Activated CD4-positive, alpha-beta T cell treated with anti-CD3 and anti-CD28 coated beads for 48 hours (primary cell): Measurements from ENCODE around the gene HIVEP1.

Source experiments
- DNase-seq: peaks from one replicate; pipeline ENCODE4 v3.0.0-alpha.2; 2020

HIVEP1 gene

DNA sequence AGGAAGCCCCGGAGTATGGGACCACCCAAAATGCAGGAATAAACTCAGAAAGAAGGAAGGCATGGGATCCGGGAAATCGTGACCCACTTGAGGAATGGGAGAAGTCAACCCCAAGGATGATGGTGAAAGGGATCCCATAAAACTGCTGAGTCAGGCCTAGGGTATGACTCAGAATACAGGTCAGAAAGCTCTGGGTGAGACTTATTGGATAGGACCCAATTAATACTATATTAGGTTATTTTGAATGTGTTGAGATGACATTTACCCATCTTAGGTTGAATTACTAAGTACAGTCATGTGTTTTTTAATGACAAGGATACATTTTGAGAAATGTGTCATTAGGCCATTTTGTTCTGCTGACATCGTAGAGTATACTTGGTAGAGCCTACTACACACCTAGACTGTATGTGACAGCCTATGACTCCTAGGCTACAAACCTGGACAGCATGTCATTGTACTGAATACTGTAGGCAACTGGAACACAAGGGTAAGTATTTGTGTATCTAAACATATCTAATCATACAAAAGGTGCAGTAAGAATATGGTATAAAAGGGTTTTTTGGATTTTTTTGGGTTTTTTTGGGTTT lies 17.1 kb upstream of the HIVEP1 start:
- DNase-seq: no peak

DNA sequence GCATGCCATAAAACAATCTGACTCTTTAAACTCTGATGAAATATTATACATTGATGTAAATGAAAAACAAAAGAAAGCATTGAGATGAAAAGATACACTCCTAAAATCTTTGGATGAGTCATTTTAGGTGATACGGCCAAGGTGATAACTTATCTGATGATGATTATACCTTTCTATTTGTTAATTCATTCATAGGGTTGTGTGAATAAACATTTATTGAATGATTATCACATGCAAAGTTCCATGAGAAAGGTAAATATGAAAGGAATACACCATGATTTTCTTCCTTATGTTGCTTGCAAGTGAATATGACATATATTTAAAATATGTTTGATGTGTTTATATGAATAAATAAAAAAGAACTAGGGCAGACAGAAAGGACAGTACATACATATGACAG lies 15.4 kb upstream of the HIVEP1 start:
- no peak for DNase-seq

DNA sequence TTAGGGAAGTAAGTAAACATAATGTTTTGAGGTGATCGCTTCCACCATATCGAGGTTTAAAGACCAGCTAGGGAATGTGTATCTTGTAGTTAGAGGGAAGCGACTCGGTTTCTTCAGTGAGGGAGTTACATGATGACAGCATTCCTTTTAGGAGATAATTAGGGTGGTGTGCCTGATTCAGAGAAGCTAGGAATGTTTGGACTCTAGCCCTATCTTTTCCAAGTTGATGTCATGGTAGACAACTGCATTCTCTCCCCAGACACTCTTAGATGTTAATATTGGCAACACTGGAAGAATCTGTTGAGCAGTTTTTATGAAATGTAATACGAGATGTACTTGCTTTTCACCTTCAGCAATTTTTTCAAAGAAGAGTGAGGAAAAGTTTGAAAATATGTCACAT lies 12.9 kb upstream of the HIVEP1 start:
- DNase-seq: no peak

DNA sequence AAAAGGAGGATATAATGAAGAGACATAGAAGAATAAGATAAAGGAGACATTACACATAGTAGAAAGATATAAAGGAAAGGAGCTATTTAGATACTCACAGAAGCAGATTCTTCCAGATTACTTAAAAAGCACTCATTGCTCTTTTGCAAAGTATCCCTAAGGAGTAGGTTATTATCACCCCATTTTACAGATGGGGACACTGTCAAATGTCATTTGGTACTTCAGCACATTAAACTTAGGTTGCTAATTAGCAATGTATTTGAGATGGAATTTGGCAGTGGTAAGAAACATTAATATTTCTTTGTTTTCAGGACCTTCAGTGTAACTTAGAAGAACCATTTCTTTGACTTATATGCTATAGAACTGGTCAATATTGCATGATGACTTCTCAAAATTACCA lies 11.9 kb upstream of the HIVEP1 start:
- no peak for DNase-seq

DNA sequence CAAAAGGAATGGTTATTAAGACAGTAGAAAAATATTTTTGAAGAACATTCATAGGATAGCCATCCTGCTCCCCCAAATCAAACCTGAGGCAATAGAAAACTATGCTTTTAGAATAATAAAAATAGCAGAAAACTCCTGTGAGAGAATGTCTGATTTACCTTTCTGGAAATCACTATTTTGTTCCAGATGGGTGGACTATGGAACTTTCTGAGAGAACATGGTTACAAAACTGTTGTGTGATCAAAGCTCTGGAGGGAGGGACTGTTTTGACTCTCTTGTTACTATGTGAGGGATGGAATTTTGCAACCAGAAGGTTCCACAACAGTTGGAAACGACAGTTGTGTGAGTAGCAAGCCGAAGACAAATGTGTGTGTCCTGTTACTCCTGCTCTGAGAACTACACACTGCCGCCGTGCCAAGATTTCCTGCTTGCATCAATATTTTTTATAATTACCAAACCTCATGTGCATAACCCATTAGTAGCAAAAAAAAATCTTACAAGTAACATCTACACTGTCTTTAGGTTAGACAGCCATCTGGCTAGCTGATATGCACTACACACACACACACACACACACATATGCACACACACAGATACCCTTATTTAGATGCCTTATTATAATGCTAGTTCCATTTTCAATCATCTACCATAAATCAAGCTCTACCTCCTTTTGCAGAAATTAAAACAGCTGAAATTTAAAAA lies 11.0 kb upstream of the HIVEP1 start:
- DNase-seq: no peak

DNA sequence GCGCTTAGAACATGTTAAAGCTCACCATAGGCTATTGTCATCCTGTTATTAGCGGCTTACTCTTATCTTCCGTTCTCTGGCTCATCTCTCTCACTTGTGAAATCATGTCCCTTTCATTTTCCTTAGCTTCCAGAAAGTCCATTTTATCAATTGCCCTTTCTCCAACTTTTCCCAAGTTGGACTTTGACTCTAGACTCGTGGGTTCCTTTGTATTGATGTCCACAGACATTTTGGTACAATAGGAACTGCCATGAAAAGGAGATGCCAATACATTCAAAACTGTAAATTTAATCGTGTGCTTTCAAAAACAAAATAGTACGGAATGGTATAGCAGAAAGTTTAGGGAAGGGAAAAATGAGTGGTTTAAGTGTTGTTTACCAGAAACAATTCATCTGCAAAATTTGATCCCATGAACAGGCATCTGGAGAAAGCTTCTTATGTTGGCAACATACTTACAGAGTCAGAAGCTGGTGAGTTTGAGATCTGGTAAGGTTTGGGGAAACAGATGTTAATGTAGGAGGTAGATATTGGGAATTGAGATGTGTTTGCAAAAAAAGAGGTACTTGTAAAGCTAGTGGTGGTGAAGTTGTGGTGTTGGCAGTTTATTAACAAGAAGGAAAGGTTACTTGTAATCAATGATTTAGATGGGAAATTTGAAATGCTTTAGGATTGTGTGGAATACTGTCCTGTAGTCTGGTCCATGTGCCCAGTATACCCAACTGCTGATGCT lies 10.2 kb upstream of the HIVEP1 start:
- no peak for DNase-seq

DNA sequence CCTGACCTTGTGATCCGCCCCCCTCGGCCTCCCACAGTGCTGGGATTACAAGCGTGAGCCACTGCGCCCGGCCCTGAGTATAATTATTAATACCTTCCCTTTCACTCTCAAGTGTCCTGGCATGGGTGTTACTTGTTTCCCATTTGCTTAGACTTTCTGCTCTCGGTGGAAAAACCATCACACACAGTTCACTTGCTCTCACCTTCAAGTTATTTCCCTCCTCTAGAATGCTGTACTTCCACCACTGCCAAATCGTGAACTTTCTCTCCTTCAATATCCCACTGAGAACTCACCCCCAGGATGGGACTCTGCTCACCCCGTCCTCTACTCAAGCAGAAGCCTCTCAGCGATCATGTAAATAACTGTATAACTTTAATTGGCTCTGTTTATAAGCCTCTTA lies 4.6 kb upstream of the HIVEP1 start:
- DNase-seq: no peak

DNA sequence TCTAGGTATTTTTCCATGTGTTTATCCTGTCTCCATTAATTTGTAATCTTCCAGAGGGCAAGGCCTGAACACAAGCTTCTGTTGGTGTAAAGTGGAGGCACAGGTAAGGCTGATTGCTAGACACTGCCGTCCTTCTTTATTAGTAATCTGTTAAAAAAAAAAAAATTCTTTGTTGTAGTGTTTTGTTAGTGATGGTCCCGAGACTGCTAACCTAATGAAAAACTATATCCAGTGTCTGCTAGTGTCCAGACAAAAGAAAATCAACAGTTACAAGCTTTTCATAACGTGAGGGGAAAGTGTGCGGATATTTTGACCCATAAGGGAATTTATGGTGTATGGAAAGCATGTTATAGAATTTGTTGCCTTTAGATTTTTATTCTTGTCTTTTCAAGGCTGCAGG lies 4.2 kb upstream of the HIVEP1 start:
- DNase-seq: no peak

DNA sequence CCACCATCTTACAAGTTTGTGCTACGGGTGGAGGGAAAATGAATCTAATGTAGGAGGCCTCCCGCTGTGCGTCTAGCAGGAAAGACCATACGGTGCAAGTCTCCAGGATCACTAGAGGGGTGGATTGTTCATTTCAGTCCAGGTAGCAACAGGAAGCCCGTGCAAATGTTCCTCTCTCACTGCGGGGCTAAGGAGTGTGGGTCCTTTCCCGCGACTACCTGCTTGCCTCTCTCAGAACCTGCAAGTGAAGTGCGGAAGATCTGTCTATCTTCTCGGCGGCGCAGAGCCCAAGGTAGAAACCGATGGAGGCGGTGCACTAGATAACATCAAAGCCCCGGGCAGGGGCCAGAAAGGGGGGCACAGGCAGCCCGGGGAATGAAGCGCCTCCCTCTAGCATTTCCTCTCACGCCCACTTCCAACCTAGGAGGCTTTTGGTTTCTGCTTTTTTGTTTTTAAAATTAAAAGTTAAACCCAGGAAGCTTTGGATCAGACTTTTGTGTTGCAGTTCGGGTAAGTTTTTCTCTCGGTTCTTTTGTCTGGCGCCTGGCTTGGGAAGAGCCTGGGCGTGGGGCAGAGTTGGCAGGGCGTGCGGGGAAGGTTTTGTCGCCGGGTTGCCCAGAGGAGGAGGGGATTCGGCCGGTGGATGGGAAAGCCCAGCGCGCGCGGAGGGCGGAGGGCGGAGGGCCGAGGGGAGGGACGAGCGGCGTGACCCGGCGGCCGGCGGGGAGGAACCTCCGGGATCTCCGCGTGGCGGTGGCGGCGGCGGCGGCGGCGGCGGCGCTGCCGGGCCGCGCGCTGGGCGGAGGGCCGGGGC lies 3.5 kb upstream of the HIVEP1 start:
- peak; percentile 87 for DNase-seq

DNA sequence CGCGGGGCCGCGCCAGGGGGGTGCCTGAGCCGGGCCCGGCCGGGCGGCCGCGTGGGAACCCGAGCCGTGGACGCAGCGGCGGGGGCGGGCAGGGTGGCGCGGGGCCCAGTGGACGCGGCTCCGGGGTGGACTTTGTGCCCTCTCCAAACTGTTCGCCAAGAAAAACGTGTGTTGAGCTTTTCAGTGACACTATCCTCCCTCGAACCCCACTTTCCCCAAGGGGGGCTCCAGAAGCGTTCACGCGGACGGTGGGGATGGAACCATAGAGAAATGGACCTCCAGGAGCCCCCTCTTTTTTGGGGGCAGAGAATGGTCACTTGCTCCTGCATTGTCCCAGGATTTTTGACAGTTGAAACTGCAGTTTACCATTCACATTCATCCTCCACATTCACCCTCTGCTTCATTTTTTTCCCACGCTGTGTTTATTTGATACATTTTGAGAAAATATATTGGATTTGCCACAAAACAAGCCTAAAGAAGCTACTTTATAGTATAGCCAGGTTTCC lies 2.9 kb upstream of the HIVEP1 start:
- DNase-seq: no peak

DNA sequence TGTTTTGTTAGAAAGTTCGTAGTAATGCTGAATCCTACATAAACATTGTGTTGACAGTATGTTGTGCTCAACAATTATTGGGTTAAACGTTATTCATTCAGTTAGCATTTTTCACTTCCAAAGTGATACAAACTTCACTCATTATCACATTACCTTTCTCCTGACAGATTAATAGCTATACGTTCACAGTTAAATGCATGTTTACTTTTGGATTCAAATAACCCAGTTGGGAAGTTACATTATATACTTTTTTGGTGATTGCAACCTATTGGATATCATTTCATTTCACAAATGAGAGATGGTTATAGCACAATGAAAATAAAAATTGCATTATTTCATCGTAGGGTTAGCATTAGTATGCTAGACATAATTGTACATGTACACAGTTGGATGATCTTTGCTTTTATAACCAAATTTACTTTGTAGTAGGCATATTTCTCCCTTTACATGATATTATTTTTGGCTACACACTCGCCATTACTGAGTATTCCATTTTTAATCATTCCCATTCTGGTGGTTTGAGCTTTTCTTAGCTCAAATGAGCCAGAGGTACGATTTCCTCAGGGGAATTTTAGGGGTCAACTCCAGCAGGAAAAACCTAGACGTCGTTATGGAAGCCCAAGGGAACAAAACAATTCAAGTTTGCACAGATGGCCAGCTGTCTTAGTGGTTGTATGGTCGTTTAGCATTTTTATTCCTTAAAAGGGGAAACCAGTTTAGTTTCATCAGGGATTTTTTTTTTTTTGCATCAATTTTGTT lies 2.1 kb upstream of the HIVEP1 start:
- DNase-seq: no peak

DNA sequence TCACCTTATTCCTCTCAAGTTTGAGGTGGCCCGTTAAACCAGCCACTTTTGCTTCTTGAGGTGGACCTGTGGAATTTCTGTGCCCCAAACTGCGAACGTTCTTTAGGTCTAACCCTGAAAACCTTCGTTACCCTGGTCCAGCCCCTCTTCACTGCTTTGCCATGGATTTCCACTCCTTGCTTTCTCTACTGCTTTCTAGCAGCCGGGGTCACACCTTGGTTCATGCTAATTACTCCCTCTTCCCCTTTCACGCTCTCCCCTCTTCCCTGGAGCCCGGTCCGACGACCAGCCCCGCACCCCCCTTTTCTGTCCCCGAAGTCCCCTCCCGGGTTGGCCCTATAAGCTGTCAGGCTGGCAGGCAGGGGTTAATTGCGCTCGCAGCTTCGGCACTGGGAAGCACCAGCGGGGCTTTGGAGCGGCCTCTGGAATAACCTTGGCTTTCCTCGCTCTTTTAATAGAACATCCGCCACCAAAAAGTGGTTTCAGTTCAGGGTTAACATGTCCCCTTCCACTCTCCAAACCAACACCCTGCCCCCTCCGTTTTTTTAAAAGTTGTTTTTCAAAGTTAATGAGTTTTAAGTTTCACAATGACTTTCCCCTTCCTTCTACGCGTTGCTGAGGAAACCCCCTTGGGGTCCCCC lies 1.4 kb upstream of the HIVEP1 start:
- peak; percentile 52 for DNase-seq

DNA sequence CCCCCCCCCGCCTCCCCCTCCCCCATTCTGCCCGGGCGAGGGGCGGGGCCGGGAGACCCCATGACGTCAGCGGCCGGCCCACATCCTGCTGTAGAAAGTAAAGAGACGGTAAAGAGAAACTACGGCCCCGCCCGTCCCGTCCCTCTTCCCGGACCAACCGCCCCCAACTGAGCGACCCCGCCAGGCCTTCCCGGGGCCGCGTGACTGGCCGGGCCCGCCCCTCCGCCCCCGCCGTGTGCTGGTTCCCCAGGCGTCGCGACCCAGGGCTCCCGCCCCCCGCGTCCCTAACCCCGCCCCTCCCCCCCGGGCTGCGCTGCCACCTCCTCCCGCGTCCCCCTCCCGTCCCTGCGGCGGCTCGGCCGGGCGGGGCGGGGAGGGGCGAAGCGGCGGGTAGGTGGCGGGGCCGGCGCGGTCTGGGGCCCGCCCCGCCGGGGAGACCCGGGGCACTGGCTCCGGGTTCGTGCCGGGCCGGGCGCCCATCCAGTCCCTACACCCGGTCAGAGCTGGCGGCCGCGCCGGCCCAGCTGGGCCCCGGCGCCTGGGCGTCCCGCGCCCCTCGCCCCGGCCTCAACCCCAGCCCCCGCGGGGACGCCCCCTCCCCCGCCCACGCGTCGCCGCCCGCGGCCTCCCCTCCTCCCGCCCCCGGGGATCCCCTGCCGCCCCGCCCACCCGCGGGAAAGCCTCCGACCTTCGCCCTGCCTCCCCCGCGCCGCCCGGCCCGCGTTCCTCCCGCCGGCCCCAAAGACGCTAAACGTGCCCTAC lies 655 bp upstream of the HIVEP1 start:
- DNase-seq: peak; percentile 98

DNA sequence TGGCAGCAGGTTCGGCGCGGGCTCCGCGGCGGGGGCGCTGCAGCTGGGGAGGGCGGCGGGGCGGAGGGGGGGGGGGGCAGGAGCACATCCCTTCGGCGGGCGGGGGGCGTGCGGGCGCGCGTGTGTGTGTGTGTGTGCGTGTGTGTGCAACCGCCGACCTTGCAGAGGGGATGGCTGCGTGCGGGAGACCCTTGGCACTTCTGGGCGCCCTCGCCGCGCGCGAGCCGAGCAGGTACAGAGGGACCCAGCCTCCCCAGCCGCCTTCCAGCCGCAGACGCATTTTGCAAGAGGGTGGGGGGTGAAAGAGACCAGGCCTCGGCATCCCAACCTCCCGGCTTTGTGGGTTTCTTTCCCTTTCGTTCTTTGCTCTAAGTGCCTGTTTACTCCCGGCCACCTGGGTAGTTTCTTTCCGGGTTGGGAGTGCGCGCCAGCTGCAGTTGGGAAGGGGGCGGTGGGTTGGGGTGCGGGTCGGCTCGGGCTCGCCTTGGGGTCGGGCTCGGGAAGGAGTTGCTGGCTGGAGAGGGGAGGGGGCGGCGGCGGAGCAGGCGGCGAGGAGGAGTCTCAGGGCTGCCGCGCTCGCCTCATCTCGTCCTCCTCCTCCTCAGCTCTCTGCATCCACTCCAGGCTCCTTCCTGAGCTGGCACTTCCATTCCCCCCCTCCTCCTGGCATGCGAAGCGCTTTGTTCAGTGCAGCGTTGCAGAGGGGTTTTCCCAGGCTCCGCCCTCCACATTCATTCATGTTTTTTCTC lies 620 bp downstream of the HIVEP1 start:
- DNase-seq: peak; percentile 87

DNA sequence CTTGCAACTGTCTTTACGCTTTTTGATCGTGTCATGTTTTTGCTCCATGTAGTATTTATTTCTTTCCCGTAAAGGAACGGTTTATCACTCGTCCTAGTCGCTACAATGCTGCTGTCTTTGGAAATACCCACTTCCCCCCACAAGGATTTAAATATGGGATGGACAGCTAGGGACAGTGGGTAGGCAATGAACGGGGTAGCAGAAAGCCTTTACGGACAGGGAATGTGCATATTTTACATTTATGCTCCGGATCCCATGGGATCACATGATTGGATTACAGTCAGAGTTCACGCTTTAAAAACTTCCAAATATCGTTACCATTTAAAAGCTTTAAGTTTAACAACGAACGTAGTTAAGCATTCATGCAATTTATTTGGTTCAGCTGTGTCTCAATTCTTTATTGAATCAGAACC lies 1.2 kb downstream of the HIVEP1 start:
- DNase-seq: no peak

DNA sequence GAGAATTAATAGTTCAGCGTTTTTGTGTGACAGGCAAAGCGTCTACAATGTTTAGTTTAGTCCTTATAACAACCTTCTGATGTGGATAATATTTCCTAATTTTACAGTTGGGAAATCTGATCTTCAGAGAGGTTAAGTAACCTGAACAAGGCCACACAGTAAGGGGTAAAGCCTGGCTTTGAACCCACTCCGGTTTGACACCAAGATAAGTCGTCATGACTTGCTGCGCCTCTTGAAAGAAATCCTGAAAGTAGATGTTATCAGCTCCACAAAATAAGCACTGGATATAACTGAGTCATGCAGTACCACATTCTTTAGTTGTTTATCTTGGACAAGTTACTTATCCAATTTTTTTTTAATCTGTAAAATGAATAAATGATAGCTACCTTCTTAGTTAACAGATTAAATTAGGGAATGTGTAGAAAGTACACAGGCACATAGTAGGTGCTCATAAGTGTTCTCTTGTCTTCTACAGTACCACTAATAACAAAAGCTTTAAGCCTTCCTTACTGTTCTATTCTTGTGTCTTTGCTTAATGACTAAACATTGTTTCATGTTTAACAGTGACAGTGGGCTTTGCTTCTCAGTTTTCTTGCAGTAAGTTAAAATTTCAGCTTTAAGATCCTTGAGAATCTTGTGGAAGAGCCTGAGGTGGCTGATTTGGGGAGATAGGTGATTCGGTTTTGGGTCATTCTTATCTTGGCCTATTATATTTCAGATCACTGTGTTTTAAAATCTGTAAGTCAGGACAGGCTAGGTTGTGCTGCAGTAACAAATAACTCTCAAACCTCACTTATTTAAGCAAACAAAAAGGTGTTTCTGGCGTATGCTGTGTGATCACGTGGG lies 2.1 kb downstream of the HIVEP1 start:
- DNase-seq: no peak

DNA sequence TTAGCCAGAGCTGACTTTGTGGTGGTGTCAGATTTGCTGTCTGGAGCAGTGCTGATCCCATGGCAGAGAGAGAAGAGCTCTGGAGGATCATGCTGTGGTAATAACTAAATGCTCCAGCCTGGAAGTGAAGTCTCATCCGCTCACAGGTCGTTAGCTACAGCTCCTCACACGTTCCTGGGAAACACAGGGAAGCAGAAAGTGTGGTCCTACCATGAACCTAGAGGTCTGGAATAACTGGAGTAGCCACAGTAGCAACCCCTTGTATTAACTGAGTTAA lies 2.7 kb downstream of the HIVEP1 start:
- no peak for DNase-seq

DNA sequence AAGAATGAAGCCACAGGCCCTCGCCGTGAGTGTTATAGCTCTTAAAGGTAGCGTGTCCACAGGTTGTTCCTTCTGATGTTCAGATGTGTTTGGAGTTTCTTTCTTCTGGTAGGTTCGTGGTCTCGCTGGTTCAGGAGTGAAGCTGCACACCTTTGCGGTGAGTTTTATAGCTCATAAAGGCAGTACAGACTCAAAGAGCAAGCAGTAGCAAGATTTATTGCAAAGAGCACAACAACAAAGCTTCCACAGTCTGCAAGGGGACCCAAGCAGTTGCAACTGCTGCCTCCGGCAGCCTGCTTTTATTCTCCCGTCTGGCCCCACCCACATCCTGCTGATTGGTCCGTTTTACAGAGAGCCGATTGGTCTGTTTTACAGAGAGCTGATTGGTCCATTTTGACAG lies 5.2 kb downstream of the HIVEP1 start:
- peak; percentile 45 for DNase-seq

DNA sequence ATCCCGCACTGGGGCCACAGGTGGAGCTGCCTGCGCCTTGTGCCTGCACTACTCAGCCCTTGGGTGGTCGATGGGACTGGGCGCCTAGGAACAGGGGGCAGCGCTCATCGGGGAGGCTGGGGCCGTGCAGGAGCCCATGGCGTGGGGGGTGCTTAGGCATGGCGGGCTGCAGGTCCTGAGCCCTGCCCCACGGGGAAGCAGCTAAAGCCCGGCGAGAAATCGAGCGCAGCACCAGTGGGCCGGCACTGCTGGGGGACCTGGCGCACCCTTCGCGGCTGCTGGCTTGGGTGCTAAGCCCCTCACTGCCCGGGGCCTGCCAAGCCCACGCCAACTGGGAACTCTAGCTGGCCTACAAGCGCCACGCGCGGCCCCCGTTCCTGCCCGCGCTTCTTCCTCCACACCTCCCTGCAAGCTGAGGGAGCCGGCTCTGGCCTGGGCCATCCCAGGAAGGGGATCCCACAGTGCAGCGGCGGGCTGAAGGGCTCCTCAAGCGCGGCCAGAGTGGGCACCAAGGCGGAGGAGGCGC lies 5.8 kb downstream of the HIVEP1 start:
- no peak for DNase-seq
